ENCODE measurements around the gene TTLL11.

Gene TTLL11

GRCh38 chr9:121865060-121865459 is 228.0 kb downstream of the TTLL11 start:
- no peak for FAIRE-seq
- DNase-seq (ENCODE audit: insufficient read length, low spot score) = no peak

GRCh38 chr9:121863955-121864354 is 229.2 kb downstream of the TTLL11 start:
- FAIRE-seq = no peak
- DNase-seq (ENCODE audit: insufficient read length, low spot score) = no peak

- DNase-seq (ENCODE audit: insufficient read length, low spot score) (no peak), FAIRE-seq (no peak)
Measured at GRCh38 chr9:121862371-121863332, 230.5 kb downstream of the TTLL11 start.

- DNase-seq (ENCODE audit: insufficient read length, low spot score) = no peak
- FAIRE-seq = no peak
Measured at GRCh38 chr9:121861501-121862180, 231.5 kb downstream of the TTLL11 start.

GRCh38 chr9:121860744-121861143 is 232.4 kb downstream of the TTLL11 start:
- DNase-seq (ENCODE audit: insufficient read length, low spot score) = no peak
- FAIRE-seq = no peak

- FAIRE-seq = no peak
- DNase-seq (ENCODE audit: insufficient read length, low spot score) = no peak
Measured at GRCh38 chr9:121860213-121860612, 232.9 kb downstream of the TTLL11 start.

GRCh38 chr9:121859646-121860045 is 233.5 kb downstream of the TTLL11 start:
- FAIRE-seq = no peak
- DNase-seq (ENCODE audit: insufficient read length, low spot score) = no peak

- FAIRE-seq (no peak), DNase-seq (ENCODE audit: insufficient read length, low spot score) (no peak)
Measured at GRCh38 chr9:121858788-121859187, 234.3 kb downstream of the TTLL11 start.

GRCh38 chr9:121857928-121858327 is 235.2 kb downstream of the TTLL11 start:
- DNase-seq (ENCODE audit: insufficient read length, low spot score) (no peak), FAIRE-seq (no peak)

GRCh38 chr9:121855476-121855875 is 237.6 kb downstream of the TTLL11 start:
- FAIRE-seq = no peak
- DNase-seq (ENCODE audit: insufficient read length, low spot score) = no peak

- DNase-seq (ENCODE audit: insufficient read length, low spot score) (no peak), FAIRE-seq (no peak)
Measured at GRCh38 chr9:121853617-121854395, 239.3 kb downstream of the TTLL11 start.

GRCh38 chr9:121852651-121853616 is 240.2 kb downstream of the TTLL11 start:
- FAIRE-seq = no peak
- no peak for DNase-seq (ENCODE audit: insufficient read length, low spot score)

- DNase-seq (ENCODE audit: insufficient read length, low spot score) = no peak
- FAIRE-seq = no peak
Measured at GRCh38 chr9:121852241-121852640, 240.9 kb downstream of the TTLL11 start.

GRCh38 chr9:121851641-121852091 is 241.4 kb downstream of the TTLL11 start:
- DNase-seq (ENCODE audit: insufficient read length, low spot score) (no peak), FAIRE-seq (no peak)

GRCh38 chr9:121850366-121850765 is 242.7 kb downstream of the TTLL11 start:
- no peak for FAIRE-seq
- DNase-seq (ENCODE audit: insufficient read length, low spot score) = no peak

- DNase-seq (ENCODE audit: insufficient read length, low spot score) = no peak
- no peak for FAIRE-seq
Measured at GRCh38 chr9:121849554-121849953, 243.6 kb downstream of the TTLL11 start.

GRCh38 chr9:121844562-121844961 is 248.5 kb downstream of the TTLL11 start:
- DNase-seq (ENCODE audit: insufficient read length, low spot score) (no peak), FAIRE-seq (no peak)

- no peak for FAIRE-seq
Measured at GRCh38 chr9:121844098-121844497, 249.0 kb downstream of the TTLL11 start.

GRCh38 chr9:121842612-121842978 is 250.5 kb downstream of the TTLL11 start:
- FAIRE-seq (no peak), DNase-seq (ENCODE audit: insufficient read length, low spot score) (no peak)

More at GRCh38 chr9:121844098-121844497, 249.0 kb downstream of the TTLL11 start:
- DNase-seq (ENCODE audit: insufficient read length, low spot score) = no peak

Measured in GM19239 (cell line).